Heart left ventricle (tissue), 13 donors: ENCODE data around the gene DAND5.

ENCODE experiments used
- POLR2A ChIP-seq, 2 donors: fragments of 450-650 bp; IDR thresholded peaks; one replicate each; pipeline ENCODE4 v1.6.1; 2017; ENCODE audit warnings: antibody characterized with exemption in 2 of 2, mild to moderate bottlenecking in 2 of 2, moderate library complexity in 2 of 2
- TF ChIP-seq, protein P1 (sequence below), 12 donors: fragments of 200-600 bp; sonication (generic) in 4 of 12; IDR thresholded peaks; one replicate each; pipeline versions ENCODE4 v1.5.0 to v1.8.0; 2018 to 2022; ENCODE audit warnings: antibody characterized with exemption in 12 of 12, mild to moderate bottlenecking in 5 of 12
- donor health status: ischemic (EF 13 %, LVEDD 7.1; RV severe dilation, severe dysfunction).
- donor health status: DM: no; HTN: yes; CAD: no.
- donor health status: DM: no; HTN: no; CAD: no.
- donor health status: ischemic (EF 25% LVEDD 6.9; RV normal size, moderate dysfunction).
- donor health status: ischemic (EF 25% LVEDD 5.7; RV mildly dilated, moderate dysfunction).
- donor health status: ischemic (EF 35%, LVEDD 5.7; RV mildly dilated, moderate dysfunction).
- donor health status: nonischemic (EF 11% LVEDD 7.7; RV severe dilation, severe dysfunction).
- donor health status: DM: yes; HTN: yes; CAD: no.
- donor health status: PGD.
- donor health status: ischemic (EF 29% LVEDD 5.4; RV normal size, mild dysfunction).
- donor health status: nonischemic (EF 23%, LVEDD 6.1; RV moderate dilation, normal function).

DNA sequence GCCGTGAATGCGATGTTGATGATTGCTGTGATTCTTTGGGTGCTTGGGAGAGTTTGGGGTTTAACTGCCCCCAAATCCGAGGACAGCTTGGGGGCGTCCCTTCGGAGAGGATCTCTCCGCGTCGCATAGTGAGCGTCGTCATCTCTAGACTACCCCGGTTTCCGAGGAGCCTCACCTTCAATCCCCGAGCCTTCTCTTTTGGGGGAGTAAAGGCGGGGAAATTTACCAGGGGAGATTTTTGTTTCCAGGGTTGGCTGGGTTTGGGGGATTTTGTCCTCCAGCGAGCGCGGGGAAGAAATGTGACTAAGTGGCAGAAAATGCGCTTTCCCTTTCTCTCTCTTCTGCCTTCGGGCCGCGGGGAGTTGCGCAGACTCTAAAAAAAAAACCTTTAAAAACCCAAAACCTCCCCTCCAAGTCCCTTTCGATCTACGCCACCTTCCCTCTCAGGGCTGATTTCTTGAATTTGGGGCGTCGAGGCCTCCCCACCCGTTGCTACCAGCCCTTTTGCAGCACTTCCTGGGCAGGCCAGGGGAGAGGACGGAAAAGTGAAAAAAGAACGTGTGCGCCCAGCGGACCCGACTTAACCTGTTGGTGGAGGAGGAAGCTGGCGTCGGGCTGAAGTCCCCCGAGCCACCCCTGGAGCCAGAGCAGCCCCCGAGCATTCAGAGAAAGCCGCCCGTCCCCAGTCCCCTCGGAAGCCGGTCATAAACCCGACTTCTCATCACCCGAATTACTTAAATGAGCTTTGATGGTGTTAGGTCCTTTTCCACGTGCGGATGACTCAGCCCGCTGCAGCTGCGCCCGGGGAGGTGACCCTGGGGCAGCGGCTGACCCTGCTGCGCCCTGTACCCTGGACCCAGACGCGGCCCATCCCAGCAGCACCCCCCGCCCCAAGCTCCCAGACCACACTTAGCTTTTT, 43.6 kb downstream of the DAND5 start:
- TF ChIP-seq, protein P1, sequence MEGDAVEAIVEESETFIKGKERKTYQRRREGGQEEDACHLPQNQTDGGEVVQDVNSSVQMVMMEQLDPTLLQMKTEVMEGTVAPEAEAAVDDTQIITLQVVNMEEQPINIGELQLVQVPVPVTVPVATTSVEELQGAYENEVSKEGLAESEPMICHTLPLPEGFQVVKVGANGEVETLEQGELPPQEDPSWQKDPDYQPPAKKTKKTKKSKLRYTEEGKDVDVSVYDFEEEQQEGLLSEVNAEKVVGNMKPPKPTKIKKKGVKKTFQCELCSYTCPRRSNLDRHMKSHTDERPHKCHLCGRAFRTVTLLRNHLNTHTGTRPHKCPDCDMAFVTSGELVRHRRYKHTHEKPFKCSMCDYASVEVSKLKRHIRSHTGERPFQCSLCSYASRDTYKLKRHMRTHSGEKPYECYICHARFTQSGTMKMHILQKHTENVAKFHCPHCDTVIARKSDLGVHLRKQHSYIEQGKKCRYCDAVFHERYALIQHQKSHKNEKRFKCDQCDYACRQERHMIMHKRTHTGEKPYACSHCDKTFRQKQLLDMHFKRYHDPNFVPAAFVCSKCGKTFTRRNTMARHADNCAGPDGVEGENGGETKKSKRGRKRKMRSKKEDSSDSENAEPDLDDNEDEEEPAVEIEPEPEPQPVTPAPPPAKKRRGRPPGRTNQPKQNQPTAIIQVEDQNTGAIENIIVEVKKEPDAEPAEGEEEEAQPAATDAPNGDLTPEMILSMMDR (IDR thresholded peaks at IDR 0.05), result no peak
- TF ChIP-seq POLR2A (IDR thresholded peaks at IDR 0.05), result no peak
